KOPT-K1 (cell line): ENCODE measurements around the gene IRS2.

Source experiments
- H3K27ac ChIP-seq: fragments of 200-600 bp; sonication (generic); 2 replicates; pipeline ENCODE4 v1.5.1; 2016; ENCODE audit warnings: antibody characterized with exemption, mild to moderate bottlenecking, low read depth, low read length; ENCODE audit not compliant: poor library complexity, severe bottlenecking
- H3K36me3 ChIP-seq: fragments of 200-600 bp; sonication (generic); 2 replicates; pipeline ENCODE4 v1.5.1; 2017; ENCODE audit warnings: antibody characterized with exemption, mild to moderate bottlenecking, low read length, moderate library complexity; ENCODE audit not compliant: insufficient read depth
- H3K9me3 ChIP-seq: fragments of 200-600 bp; sonication (generic); 2 replicates; pipeline ENCODE4 v1.5.1; 2017; ENCODE audit warnings: antibody characterized with exemption, low read length, mild to moderate bottlenecking; ENCODE audit not compliant: insufficient read depth, poor library complexity, severe bottlenecking

The IRS2 gene

DNA sequence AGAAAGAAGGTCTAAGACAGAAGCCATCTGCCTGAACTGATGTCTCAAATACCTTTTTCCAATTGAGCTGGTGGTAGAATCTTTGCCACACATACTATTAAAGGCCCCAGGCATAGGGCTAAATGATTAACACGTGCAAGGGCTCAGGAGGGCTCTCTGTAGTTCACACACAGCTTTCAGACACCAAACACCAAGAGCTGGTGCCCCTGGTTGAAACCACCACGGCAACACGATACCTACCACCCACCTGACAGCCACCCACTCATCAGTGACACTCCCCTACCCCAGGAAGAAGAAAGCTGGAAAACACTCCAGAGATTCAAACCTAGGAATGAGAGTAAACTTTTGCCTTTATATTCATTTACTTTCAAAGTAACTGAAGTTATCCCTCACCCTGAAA, 26.8 kb downstream of the IRS2 start:
- H3K36me3 ChIP-seq: peaks cover 13% of the 10 kb centered on the region
- no peaks in the 10 kb centered on the region for H3K9me3 ChIP-seq
- H3K27ac ChIP-seq: peak overlapping the region; percentile 34

DNA sequence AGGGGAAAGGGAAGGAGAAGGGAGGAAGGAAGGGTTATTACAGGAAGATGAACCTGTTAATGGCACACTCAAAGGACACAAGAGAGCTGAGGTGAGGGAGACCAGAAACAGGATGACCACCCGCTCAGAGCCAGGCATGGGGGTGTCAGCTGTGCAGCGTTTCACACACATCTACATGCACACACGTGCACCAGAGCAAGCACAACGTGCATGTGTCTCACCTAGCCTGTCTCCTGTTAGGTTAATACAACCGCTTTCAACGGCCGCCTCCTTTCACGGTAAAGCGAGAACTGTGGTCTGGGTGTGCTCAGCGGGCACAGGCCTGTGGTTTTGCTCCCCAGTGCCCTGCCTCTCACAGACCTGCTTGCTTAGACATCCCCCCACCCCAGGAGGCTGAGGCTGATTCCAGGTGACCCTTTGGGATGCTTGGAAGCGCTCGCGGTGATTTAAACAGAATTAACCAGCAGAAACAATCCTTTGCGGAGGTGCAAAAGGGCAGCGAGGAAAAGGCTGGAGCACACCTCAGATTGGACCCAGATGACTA, 27.4 kb downstream of the IRS2 start:
- Histone ChIP-seq H3K27ac (peak overlapping the region; percentile 34), H3K9me3 (no peaks in the 10 kb centered on the region), H3K36me3 (peaks cover 13% of the 10 kb centered on the region)

DNA sequence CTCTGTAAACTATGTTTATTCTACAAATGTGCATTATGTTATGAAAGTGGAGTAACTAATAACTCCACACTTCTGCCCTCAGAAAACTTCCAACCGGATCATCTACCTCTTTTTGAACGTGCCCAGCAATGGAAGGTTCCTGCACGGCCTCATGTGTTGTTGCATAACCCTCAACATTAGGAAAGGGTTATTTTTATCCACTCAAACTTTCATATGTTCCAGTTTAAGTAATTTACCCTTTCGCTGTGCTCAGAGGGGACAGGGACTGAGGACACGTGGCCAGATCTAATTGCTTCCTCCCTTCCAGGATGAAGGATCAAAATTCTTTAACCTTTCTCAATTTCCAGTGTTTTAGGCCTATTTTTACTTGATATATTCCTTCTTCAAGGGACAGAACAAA, 29.6 kb downstream of the IRS2 start:
- Histone ChIP-seq H3K36me3 (peaks cover 25% of the 10 kb centered on the region), H3K9me3 (no peaks in the 10 kb centered on the region), H3K27ac (no peak overlapping the region)

DNA sequence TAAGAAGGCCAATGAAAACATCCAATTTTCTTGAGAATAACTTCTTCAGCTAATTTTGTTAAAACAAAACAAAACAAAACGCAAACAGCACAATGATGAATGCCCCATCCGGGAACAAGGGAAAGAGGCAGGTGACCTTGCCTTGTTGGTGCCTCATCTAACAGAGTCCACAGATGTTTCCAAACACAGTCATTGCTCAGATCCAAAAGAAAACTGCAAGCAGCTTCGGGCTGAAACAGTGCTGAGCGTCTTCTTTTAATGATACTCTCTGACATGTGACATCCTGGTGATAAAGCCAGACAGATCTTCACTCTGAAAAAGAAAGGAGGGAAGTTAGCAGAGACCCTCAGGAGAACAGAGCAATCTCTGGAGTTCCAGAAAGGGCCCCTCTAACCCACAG, 30.4 kb downstream of the IRS2 start:
- no peaks in the 10 kb centered on the region for H3K9me3 ChIP-seq
- peaks cover 25% of the 10 kb centered on the region for H3K36me3 ChIP-seq
- no peak overlapping the region for H3K27ac ChIP-seq

- Histone ChIP-seq H3K27ac (no peak overlapping the region), H3K36me3 (peaks cover 25% of the 10 kb centered on the region), H3K9me3 (no peaks in the 10 kb centered on the region)
Observed at GRCh38 chr13:109755551-109755950, 30.8 kb downstream of the IRS2 start.

- H3K27ac ChIP-seq: no peak overlapping the region
- H3K36me3 ChIP-seq: peaks cover 25% of the 10 kb centered on the region
- no peaks in the 10 kb centered on the region for H3K9me3 ChIP-seq
Observed at GRCh38 chr13:109751477-109751876, 34.9 kb downstream of the IRS2 start.

DNA sequence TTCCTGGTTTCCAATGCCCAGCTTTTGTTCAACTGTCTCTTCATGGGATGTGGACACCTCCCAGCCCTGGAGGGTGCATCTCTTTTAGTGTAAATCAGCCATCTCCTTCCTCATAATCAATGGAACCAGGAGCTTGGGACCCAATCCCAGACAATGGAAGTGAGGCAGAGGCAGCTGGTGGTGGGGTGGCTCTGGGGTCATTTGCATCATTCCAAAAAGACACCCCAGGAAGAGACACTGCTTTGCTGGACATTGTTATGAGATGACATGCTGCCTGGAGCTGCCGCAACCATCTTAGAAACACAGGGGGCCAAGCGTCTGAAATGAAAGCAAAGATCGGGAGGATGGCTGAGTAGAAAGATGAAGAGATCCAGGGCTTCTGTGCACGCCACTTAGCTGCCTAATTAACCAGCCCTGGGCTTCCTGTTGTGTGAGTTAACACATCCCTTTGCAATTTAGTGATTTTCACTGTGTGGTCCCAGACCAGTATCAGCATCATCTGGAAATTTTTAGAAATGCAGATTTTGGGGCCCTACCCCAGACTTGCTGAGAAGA, 36.1 kb downstream of the IRS2 start:
- Histone ChIP-seq H3K9me3 (no peaks in the 10 kb centered on the region), H3K36me3 (peaks cover 15% of the 10 kb centered on the region), H3K27ac (no peak overlapping the region)

DNA sequence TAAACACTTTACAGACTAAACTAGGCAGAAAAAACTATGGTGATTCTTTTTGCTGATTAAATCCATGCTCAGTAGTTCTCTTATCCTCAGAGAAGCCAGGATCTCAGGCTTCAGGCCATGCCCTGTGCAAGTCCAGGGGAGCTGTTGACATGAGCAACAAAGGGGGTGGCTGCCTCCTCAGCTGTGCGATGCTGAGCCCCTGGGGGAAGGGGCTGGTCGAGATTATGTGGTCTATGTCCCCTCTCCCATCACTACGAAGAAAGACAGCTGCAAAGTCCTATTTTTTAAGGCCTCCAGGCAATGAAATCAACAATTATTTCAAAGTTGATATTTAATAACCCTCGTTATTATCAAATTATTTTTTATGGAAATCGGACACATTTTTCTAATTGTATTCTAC, 37.0 kb downstream of the IRS2 start:
- H3K9me3 ChIP-seq: no peaks in the 10 kb centered on the region
- no peak overlapping the region for H3K27ac ChIP-seq
- H3K36me3 ChIP-seq: peaks cover 11% of the 10 kb centered on the region

- H3K9me3 ChIP-seq: no peaks in the 10 kb centered on the region
- H3K27ac ChIP-seq: no peak overlapping the region
- peaks cover 11% of the 10 kb centered on the region for H3K36me3 ChIP-seq
Observed at GRCh38 chr13:109748677-109749076, 37.7 kb downstream of the IRS2 start.

- H3K36me3 ChIP-seq: peaks cover 3% of the 10 kb centered on the region
- H3K9me3 ChIP-seq: no peaks in the 10 kb centered on the region
- no peak overlapping the region for H3K27ac ChIP-seq
Observed at GRCh38 chr13:109747524-109747923, 38.9 kb downstream of the IRS2 start.

GRCh38 chr13:109746364-109746763, 40.0 kb downstream of the IRS2 start:
- Histone ChIP-seq H3K36me3 (no peaks in the 10 kb centered on the region), H3K9me3 (no peaks in the 10 kb centered on the region), H3K27ac (no peak overlapping the region)

- Histone ChIP-seq H3K36me3 (no peaks in the 10 kb centered on the region), H3K9me3 (no peaks in the 10 kb centered on the region), H3K27ac (no peak overlapping the region)
Observed at GRCh38 chr13:109745702-109746101, 40.7 kb downstream of the IRS2 start.

GRCh38 chr13:109745060-109745459, 41.3 kb downstream of the IRS2 start:
- H3K36me3 ChIP-seq: no peaks in the 10 kb centered on the region
- H3K9me3 ChIP-seq: no peaks in the 10 kb centered on the region
- no peak overlapping the region for H3K27ac ChIP-seq

- no peaks in the 10 kb centered on the region for H3K9me3 ChIP-seq
- no peaks in the 10 kb centered on the region for H3K36me3 ChIP-seq
- H3K27ac ChIP-seq: no peak overlapping the region
Observed at GRCh38 chr13:109744512-109745051, 41.8 kb downstream of the IRS2 start.

DNA sequence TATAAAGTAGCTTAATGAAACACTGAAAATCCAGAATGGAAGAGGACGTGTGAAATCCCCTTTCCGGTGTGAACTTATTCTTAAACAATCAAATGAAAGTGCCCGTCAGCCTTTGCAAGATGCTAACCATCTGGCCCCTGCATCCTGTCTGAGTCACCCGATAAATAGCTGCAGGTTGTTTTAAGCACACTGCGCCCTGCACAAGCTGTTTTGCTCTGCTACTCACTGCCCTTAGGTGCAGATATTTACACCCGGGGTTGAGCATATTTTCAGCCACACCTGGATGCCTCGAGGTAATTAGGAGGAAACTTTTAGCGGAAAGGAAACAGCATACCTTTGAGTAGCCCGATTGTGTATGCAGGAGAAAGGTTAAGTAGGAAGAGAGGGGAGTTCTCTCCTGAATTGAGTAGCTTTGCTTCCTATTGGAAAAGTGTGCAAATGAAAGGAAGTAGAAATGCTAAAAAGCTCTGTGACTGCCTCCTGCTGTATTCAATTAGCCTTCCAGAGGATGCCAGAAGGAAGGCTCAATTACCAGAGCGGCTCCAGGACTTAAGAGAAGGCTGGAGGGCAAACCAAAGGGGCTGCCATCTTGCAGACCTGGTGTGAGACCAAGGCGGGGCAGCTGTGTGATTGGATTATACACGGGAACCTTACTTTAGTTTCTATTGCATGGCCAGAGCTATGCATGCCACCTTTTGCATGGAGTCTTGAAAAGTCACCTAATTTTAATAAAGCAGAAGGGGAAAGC, 42.5 kb downstream of the IRS2 start:
- no peaks in the 10 kb centered on the region for H3K9me3 ChIP-seq
- no peak overlapping the region for H3K27ac ChIP-seq
- H3K36me3 ChIP-seq: no peaks in the 10 kb centered on the region

DNA sequence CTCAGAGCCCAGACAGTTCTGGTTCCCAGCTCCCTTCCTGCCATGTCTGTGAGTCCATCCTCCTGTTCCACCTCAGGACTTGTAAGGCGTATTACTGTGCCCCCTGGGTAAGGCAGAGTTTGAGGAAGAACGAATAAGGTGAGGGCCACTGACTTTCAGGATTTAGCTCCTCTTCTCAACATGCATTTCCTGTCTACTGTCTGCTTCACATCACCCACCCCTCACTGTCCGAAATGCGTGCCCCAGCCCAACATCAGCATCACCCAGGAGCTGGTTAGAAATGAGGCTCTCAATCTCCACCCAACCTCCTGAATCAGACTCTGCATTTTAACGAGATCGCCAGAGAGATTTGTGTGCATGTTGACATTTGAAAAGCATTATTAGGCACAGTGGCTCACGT, 44.4 kb downstream of the IRS2 start:
- Histone ChIP-seq H3K36me3 (no peaks in the 10 kb centered on the region), H3K27ac (no peak overlapping the region), H3K9me3 (no peaks in the 10 kb centered on the region)
